NK-92 (cell line): ENCODE results near the gene CRIP3.
"Not testable (repeated sequence)": the region's sequence is repeated elsewhere in the genome, so short reads cannot be mapped to it uniquely, and the experiment has no call there.

Experiments
- DNase-seq: peaks from one replicate; lab custom pipeline; 2025; ENCODE audit not compliant: unreplicated experiment; lab: John Stamatoyannopoulos, UW

The CRIP3 gene

DNA sequence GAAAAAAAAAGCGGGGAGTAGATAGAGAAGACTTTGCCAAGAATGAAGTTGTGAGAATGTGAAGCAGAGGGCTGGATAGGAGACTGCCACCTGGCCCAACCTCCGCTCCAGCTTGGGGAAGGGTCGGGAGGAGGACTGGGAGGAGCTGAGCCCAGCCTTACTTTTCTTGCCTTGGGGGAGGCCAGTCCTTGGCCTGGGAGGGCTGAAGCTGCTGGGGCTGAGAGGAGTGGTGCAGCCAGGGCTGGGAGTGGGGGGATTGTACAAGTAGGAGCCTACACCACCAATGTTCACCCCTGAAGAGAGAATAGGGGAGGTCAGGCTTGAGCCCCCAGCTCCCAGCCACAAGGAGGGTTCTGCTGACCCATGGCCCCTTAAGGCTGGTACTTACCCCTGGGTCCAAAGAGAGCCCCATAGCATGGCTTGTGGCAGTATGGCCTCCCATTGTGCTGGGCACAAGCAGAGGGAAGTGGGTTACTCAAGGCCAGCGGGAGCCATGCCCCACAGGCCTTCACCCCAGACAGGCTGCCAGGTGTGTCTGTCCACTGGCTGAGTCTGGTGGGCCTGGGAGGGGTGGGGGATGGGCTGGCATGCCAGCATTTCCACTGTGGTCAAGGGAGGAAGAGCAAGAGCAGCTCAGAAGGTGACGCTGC is 1.1 kb downstream of the CRIP3 start:
- DNase-seq = no peak

DNA sequence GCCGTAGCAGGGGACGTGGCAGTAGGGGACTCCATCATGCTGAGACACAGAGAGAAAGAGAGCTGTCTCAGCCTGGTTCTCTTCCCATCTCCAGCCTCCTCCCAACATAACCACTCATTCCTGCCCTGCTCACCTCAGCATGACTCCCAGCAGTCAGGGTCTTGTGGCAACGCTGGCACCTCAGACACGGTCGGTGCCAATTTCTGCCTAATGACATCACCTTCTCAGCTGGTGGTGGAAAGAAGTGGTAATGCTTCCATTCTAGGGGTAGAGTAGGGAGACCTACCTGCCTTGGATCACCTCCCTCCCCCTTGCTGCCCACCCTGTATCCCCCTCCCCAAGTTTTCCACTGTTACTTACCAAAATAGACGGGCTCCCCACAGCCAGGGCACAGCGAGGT is 2.5 kb downstream of the CRIP3 start:
- DNase-seq = no peak

DNA sequence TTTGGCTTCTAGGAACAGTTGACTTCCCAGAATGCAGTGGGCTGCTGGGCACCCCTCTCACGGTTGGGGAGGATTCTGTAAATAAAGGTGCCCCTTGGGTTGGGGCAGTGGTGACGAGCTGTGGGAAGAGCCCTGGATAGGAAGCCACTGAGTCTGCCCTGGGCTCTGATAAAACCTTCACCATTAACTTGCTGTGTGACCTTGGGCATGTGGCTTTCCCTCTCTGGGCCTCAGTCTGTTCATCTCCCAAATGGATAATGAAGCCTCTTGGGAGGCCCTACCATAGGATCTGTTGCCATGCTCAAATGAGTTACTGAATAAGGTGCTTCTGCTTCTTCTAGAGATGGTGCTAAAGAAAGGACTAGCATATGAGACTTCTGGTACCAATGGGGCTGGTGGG is 3.7 kb downstream of the CRIP3 start:
- no peak for DNase-seq

DNA sequence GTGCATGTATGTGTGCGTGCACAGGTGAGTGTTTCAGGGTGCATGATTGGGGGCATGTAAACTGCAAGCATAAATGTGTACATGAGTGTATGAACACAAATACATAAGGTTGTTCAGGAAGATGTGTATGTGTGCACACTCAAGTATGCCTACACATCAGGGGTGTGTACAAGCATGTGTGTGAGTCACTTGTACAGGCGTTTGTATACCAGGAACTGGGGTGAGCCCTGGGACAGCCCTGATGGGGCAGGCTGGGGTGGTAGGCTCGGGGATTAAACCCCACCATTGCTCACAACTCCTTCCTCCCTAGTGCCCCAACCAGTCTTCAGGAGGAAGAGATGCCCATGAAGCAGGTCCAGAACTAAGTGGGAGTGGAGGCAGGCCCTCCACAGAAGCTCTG is 4.3 kb downstream of the CRIP3 start:
- DNase-seq = no peak

DNA sequence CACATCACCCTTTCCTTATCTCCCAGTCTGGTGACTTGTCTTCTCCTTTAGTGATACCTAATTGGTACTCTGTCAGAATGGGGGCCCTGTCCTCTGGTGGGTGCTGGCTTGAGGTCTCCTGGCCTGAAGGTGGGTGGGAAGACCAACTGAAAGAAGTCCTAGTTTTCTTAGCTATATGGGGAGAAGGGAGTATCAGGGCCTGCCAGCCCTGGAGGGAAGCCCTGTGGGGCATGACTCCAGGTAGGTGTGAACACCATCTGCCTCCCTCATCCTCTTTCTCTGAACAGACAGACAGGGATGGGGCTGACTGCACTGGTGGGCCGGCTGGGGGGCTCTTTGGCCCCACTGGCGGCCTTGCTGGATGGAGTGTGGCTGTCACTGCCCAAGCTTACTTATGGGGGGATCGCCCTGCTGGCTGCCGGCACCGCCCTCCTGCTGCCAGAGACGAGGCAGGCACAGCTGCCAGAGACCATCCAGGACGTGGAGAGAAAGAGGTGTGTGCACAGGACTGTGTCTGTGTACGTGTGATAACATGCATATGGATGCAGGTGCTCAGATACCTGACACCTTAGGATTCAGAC is 4.8 kb downstream of the CRIP3 start:
- no peak for DNase-seq

DNA sequence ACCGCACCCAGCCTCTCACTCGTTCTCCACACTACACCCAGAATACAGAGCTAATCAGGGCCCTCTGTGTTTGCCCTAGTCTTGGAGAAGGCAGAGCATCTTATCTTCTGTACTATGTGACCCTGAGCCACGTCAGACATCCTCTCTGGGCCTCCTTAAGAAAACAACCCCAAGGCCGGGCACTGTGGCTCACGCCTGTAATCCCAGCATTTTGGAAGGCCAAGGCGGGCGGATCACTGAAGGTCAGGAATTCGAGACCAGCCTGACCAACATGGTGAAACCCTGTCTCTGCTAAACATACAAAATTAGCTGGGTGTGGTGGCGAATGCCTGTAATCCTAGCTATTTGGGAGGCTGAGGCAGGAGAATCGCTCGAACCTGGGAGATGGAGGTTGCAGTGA is 5.6 kb downstream of the CRIP3 start:
- not testable (repeated sequence) for DNase-seq

DNA sequence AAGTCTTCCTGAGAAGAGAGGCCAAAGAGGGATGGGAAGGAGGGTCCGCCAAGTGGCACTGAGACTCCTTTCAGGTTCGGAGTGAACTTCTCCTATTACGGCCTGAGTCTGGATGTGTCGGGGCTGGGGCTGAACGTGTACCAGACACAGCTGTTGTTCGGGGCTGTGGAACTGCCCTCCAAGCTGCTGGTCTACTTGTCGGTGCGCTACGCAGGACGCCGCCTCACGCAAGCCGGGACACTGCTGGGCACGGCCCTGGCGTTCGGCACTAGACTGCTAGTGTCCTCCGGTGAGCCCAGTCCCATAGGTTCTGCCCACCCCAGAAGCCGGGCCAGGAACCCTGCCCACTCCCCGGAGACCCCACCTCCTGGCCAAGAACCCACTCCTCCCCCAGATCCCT is 6.5 kb downstream of the CRIP3 start:
- no peak for DNase-seq

DNA sequence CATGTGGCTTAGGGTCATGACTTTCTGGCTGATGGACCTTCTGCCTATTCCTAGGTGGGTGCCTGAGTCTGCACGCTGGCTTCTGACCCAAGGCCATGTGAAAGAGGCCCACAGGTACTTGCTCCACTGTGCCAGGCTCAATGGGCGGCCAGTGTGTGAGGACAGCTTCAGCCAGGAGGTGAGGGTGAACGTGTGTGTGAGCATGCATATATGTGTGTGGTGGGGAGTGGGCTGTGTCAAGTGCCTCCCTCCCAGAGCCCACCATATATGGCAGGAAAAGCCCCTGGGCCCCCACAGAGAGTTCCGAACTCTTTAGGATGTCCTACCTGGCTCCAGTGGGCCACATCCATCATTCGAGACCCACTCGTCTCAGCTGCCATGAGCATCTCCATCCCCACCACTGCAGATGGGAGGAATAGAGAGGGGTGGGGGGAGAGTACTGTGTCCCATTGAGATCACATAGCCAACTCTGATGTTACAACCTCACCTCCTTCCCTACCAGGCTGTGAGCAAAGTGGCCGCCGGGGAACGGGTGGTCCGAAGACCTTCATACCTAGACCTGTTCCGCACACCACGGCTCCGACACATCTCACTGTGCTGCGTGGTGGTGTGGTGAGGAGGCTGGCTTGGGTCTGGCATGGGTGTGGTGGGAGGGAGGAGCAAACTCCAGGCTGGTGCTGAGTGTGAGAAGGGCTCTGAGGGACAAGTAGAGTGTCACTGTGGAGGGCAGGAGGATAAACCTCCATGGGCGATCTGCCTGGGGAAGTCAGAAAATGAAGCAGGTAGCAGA is 7.3 kb downstream of the CRIP3 start:
- DNase-seq = no peak

DNA sequence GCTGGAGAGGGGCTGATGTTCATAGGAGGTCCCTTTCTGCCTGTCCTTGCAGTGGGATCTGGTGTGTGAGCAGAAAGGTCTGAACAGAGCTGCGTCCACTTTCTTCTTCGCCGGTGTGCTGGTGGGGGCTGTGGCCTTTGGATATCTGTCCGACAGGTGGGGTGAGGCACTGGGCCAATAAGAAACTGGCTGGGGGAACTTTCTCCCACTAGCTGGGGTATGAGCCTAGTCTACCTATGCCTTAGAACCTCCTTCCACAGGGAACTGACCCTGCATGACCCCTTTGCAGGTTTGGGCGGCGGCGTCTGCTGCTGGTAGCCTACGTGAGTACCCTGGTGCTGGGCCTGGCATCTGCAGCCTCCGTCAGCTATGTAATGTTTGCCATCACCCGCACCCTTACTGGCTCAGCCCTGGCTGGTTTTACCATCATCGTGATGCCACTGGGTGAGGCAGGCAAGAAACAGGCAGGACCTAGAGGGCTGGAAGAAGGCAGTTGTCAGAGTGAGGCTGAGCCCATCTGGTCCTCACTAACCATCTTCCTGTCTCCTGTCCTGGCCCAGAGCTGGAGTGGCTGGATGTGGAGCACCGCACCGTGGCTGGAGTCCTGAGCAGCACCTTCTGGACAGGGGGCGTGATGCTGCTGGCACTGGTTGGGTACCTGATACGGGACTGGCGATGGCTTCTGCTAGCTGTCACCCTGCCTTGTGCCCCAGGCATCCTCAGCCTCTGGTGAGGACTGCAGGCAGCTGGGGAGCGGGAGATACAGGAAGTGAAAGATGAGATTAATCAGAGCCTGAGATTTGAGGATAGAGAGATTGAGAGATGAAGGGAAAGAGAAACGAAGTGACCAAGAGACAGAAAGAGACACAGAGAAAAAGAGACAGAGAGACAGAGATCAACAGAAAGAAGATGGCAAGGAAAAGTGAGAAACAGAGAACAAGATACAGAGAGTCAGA is 9.0 kb downstream of the CRIP3 start:
- DNase-seq = no peak

DNA sequence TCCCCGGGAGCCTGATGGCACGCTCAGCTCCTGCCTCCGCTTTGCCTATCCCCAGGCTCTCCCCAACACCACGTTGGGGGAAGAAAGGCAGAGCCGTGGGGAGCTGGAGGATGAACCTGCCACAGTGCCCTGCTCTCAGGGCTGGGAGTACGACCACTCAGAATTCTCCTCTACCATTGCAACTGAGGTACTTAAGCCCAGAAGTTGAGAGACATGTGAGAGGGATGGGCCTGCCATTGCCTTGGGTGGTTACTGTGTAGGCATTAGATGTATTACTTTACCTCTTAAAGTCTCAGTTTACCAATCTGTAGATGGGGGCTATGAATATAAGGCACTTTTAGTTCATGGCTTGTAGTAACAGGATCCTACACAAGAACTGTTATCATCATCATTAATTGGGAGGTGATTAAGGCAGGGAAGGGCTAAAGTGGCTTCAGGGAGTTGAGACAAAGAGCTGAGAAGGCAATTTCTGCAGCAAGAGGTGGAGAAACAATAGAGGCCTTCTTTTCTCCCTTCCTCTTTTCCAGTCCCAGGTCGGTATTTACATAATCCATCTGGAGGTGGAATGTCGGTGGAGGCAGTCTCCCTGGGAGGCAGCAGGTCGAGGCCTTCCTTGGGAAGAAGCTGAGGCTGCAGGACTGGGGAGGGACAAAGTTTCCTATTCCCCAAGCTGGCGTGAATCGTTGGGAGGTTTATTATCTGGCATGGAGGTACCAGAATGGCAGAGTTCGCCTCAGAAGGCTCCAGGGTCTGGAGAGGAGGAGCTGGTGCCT is 9.9 kb downstream of the CRIP3 start:
- no peak for DNase-seq

DNA sequence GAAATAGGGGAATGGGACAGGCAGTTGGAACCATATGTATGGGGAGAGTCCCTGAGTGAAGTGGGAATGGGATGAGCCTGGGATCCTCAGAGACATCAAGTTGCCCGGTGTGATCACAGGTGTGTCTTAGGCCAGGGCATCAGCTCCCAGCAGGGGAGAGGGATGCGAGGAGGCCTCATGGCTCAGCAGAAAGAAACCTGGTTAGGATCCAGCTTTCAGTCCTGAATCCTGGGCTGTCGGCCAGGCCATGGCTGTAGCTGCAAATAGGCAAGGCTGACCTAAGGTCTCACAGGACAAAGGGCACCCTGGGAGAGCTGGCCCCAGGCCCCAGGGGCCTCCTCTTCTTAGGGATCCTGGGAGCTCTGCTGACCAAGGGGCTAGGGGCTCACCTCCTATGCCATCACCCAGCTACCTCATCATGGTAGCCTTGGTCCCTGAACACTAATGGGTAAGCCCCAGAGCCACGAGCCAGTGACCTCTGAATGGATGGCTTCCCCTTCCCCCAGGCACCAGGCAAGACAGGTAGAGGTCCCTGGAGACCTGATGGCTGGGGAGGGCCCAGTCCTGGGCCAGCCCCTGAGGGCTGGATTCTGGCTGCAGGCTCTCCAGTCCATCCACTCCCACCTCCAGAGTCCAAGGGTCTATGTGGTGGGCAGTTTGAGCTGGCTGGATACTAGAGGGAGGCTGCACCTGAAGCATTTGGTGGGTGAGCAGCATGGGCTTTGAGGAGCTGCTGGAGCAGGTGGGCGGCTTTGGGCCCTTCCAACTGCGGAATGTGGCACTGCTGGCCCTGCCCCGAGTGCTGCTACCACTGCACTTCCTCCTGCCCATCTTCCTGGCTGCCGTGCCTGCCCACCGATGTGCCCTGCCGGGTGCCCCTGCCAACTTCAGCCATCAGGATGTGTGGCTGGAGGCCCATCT is 10.7 kb downstream of the CRIP3 start, which contains the start of gene SLC22A7:
TSS of gene SLC22A7 (plus strand) at position 617 of the 921 bp plus-strand sequence. CDS start at position 716, 99 bp downstream.
- no peak for DNase-seq

DNA sequence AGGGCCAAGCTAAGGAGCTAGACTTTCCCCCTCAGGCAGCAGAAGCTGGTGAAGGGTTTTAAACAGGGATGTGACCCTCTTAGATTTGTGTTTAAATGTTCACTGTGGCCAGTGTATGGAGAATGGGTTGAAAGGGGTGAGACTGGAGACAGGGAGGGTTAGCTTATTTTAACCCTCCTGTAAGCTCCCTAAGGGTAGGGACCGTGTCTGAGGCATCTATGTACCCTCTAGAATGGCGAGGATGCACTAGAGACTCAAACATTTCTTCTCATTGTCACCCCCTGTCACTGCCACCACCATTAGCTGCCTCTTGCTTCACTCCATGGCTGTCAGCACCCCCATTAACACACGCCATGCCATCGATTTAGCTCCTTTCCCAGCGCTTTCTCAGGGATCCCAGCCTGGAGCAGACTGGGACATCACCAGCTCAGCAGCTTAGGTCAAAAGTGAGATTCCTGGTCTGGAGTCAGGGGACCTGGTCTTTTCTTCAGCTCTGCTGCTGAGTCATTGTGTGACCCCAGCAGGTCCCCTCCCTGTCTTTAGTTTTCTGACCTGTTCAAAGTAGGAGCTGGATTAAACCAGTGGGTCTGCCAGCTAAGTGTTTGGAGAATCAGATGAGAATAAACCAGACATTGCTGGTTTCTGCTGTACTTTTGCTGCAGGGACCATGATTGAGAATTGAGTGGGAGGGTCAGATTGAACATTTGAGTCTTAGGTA is 11.7 kb downstream of the CRIP3 start:
- DNase-seq = no peak

DNA sequence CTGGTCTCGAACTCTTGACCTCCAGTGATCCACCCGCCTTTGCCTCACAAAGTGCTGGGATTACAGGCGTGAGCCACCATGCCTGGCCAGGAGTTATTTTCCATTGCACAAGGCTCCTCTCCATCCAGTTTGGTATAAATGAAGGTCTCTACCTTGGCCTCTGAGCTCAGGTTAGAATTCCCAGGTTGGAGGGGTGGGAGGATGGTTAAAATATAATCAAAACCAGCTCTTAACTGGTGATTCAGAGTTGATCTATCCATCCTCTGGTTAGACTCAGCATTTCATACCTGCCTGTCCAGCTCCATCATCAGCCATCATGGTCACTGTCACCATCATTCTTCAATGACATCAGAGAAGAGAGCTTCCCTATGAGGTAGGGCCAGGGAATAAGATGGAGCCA is 13.2 kb downstream of the CRIP3 start:
- DNase-seq = no peak

DNA sequence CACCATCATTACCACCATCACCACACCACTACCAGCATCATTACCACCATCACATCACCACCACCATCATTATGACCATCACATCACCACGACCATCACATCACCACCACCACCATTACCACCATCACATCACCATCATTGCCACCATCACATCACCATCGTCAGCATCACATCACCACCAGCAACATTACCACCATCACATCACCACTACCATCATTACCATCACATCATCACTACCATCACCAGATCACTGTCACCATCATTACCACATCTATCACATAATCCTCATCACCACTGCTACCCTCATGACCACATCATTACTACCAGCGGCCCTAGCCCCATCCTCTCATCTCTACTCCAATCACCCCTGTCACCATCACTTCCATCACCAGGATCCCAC is 14.1 kb downstream of the CRIP3 start:
- DNase-seq = no peak

DNA sequence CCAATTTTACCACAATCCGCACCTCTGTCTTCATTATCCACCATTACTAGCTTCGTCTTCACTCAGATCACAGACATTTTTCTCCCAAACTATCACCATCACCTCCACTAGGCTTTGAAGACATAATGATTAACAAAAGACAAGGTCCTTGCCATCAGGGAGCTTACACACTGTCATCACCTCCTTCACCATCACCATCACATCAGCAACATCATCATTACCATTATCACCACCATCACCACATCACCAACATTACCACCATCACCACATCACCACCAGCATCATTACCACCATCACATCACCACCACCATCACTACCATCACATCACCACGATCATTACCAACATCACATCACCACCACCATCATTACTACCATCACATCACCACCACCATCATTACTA is 14.9 kb downstream of the CRIP3 start:
- DNase-seq = no peak

DNA sequence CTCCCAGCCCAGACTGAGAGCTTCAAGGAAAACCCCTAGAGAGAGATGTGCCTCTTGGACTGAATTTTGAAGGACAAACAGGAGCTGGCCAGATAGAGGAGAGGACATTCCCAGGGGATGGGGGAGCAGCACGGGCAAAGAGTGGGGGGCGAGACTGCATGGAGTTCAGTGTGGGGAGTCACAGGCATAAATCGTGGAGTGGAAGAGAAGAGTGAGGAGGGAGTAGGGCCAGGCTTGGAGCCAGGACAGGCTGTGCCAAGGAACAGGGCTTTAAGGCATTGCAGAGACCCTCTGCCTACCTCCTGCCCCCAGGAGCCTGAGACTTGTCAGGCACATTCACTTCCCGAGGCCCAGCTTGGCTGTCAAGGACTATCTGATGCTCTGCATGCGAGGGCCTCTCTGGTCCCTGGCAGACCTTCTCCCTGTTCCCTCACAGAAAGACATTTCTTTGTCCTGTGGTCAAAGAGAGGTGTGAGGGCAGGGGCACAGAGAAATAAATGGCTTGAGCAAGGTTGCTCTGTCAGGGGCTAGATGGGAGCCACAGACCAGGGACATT is 15.8 kb downstream of the CRIP3 start:
- no peak for DNase-seq

DNA sequence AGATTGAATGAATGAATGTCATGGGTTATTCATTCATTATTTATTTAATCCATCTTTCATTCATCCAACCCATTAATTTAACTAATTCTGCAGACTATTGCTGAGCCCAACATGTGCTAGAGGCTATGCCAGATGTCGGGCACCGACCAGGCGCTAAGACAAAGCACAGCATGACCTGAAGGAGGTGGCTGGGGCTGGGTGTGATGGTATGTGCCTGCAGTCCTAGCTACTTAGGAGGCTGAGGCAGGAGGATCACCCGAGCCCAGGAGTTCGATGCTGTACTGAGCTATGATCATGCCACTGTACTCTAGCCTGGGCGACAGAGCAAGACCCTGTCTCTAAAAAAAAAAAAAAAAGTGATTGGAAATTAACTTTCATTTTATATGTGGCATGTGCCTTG is 16.3 kb downstream of the CRIP3 start:
- no peak for DNase-seq

DNA sequence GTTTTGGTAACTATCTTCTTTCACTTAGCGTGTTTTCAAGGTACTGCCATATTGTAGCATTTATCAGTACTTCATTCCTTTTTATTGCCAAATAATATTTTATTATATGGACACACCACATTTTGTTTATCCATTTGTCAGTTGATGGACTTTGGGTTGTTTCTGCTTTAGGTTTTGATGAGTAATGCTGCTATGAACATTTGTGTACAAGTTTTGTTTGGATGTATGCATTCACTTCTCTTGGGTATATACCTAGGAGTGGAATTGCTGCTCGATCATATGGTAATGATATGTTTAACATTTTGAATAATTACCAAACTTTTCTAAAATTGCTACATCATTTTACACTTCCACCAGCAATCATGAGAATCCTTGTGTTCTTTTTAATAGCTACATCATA is 16.9 kb downstream of the CRIP3 start:
- DNase-seq = no peak
